HG02885 (cell line): ENCODE results near the gene PRRX2.
"Not testable (repeated sequence)": the region's sequence is repeated elsewhere in the genome, so short reads cannot be mapped to it uniquely, and the experiment has no call there.

Source experiments
- ATAC-seq: cut with Tn5 transposase; IDR thresholded peaks from one replicate; pipeline ENCODE4 v1.9.1; 2021; ENCODE audit warnings: mild to moderate bottlenecking; ENCODE audit not compliant: unreplicated experiment, poor library complexity

PRRX2 gene

DNA sequence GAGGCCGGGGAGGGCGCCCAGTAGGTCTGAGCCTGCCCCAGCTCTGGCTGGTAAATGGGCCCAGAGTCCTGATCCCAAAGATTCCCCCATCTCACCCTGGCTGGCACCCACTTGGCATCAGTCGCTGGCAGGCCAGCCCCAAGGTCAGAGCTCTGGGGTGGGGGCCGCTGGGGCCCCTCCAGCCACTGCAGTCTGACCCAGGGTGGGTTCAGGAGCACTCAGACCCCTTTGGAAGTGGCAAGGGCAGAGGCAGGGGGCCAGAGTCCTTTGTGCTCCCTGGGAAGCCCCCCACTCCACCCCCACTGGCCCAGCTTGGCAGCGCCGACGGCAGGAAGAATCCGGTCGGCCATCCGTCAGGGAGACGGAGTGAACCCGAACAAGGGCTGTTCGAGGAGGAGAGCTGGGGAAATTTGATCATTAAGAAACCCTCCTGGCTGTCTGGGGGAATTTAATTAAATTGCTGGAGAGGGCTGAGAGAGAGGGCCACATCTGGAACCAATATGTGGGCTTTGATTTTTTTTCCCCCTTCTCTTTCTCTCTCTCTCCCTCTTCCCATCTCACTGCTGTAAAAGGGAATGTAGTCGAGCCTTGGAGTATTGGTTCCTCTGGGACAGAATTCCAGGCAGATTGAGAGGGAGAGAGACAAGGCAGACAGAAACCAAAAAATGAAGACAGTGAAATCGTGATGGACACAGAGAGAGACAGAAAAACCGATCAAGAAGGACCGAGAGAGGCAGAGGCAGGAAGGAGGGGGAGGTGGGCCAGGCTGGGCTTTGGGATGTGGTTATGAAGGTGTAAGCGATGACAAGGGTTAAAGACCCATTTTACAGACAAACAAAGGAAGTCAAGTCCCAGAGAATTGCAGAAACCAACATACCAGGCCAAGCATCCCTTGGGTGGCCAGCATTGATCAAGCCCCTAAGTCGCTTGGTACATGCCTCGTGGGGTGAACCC is 15.4 kb upstream of the PRRX2 start:
- ATAC-seq = no peak

- ATAC-seq = no peak
Observed at GRCh38 chr9:129650680-129651235, 14.7 kb upstream of the PRRX2 start.

GRCh38 chr9:129653823-129654553 is 11.5 kb upstream of the PRRX2 start:
- ATAC-seq = no peak

GRCh38 chr9:129654554-129655040 is 10.8 kb upstream of the PRRX2 start:
- ATAC-seq = no peak

- ATAC-seq = no peak
Observed at GRCh38 chr9:129655154-129655553, 10.3 kb upstream of the PRRX2 start.

GRCh38 chr9:129655696-129656095 is 9.8 kb upstream of the PRRX2 start:
- no peak for ATAC-seq

- ATAC-seq = no peak
Observed at GRCh38 chr9:129656795-129657390, 8.6 kb upstream of the PRRX2 start.

DNA sequence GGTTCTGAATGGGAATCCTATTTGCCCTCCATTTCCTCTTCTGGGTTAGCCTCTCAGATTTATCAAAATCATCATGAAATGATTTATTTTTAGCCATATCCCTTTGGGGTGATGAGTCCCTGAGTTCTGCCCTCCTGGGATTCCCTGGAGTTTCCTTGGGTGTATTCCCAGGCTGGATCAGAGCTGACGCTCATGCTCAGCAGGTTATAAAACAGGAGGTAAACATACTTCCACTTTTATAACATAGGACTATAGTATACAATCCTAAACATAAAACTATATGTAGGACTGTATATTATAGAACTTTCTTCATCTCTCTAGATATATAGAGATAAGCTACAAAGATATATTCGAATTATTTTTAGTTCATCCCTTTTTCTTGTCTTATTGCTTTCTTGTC is 4.4 kb upstream of the PRRX2 start:
- ATAC-seq = no peak

- ATAC-seq = not testable (repeated sequence)
Observed at GRCh38 chr9:129662239-129662638, 3.2 kb upstream of the PRRX2 start.

- no peak for ATAC-seq
Observed at GRCh38 chr9:129664746-129665388, 580 bp upstream of the PRRX2 start.

DNA sequence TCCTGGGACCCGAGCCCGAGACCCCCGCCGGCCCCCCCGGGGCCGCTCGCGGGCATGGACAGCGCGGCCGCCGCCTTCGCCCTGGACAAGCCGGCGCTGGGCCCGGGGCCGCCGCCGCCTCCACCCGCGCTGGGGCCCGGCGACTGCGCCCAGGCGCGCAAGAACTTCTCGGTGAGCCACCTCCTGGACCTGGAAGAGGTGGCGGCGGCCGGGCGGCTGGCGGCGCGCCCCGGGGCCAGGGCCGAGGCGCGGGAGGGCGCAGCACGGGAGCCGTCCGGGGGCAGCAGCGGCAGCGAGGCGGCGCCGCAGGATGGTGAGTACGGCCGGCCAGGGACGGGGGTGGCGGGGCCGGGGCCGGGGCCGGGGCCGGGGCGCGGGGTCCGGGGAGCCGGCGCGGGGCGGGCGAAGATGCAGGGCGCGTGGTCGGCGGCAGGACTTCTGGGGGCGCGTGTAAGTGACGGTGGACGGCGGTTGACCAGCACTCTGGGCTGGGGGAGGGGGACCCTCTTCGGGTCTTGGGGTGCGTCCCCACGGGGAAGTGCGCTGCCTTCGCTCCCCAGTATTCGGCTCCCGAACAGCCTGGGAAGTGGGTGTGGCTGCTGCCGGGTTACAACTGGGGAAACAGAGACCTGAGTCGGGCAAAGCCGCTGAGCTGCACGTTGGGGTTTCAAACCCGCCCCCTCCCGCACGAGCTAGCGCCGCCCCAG is 520 bp downstream of the PRRX2 start:
- ATAC-seq = no peak

DNA sequence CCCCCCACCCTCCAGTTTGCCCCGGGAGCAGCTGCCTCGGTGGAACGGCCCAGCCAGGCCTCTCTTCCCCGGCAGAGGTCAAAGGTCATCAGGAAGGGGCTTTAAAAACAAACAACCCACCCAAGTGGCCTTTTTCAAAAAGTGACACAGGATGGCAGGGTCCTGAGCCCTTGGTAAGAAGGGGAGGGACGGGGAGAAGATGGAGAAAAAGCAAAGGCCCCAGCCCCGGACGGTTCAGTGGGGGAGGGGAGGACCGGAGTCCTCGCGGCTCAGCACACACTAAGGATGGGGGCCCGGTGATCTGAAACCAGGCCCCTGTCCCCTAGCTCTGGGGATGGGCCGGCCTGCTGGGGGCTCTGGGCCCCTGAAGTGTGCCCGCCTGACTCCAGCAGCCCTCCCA is 1.1 kb downstream of the PRRX2 start:
- ATAC-seq = no peak

GRCh38 chr9:129667378-129667777 is 1.9 kb downstream of the PRRX2 start:
- no peak for ATAC-seq

GRCh38 chr9:129667850-129668249 is 2.4 kb downstream of the PRRX2 start:
- ATAC-seq = no peak

- ATAC-seq = no peak
Observed at GRCh38 chr9:129669141-129669718, 3.8 kb downstream of the PRRX2 start.

DNA sequence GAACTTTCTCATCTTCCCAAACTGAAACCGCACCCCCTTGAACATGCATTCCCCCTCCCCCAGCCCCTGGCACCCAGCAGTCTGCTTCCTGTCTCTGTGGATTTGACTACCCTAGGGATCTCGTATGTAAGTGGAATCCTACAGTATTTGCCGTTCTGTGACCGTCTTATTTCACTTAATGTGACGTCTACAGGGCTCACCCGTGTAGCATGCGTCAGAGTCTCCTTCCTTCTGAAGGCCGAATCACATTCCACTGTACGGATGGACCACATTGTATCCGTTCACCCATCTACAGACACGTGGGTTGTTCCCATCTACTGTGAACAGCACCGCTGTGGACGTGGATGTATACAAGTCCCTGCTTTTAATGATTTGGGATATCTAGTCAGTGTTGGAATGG is 4.5 kb downstream of the PRRX2 start:
- no peak for ATAC-seq

DNA sequence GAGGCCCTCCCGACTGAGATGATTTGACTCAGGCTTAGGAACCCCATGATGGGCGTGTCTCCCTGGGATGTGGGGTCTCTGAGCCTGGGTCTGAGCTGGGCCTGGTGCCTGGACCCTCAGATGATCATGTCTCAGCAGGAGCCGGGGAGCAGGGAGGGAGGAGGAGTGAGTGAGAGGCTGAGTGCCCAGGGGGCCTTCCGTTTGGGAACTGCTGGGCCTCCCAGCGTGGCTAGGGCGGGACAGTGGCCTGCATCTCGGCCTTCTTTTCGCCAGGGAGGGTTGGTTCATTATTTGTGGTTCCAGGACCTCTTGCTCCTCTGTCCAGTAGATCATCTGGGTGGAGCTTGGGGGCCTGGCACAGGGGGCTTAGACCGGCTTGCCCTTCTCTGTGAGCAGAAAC is 5.6 kb downstream of the PRRX2 start:
- ATAC-seq = no peak

- ATAC-seq = no peak
Observed at GRCh38 chr9:129671519-129671918, 6.1 kb downstream of the PRRX2 start.

- no peak for ATAC-seq
Observed at GRCh38 chr9:129672702-129673101, 7.3 kb downstream of the PRRX2 start.
